ENCODE data around the gene YTHDC2.
A peak's percentile ranks its signal among the peaks of the same experiment; 100 is the strongest.

Gene YTHDC2

GRCh38 chr5:113513384-113514288 is at the start of gene YTHDC2:
Gene YTHDC2, plus strand, starts transcription at chr5:113513694. Its CDS starts 202 bp downstream, at chr5:113513896.
- TF ChIP-seq, protein P1, sequence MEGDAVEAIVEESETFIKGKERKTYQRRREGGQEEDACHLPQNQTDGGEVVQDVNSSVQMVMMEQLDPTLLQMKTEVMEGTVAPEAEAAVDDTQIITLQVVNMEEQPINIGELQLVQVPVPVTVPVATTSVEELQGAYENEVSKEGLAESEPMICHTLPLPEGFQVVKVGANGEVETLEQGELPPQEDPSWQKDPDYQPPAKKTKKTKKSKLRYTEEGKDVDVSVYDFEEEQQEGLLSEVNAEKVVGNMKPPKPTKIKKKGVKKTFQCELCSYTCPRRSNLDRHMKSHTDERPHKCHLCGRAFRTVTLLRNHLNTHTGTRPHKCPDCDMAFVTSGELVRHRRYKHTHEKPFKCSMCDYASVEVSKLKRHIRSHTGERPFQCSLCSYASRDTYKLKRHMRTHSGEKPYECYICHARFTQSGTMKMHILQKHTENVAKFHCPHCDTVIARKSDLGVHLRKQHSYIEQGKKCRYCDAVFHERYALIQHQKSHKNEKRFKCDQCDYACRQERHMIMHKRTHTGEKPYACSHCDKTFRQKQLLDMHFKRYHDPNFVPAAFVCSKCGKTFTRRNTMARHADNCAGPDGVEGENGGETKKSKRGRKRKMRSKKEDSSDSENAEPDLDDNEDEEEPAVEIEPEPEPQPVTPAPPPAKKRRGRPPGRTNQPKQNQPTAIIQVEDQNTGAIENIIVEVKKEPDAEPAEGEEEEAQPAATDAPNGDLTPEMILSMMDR (IDR thresholded peaks at IDR 0.05) = peak; percentile 67

- TF ChIP-seq, protein P1 (IDR thresholded peaks at IDR 0.05) = no peak
Observed at GRCh38 chr5:113474100-113474728, 39.3 kb upstream of the YTHDC2 start.

- TF ChIP-seq, protein P1 (IDR thresholded peaks at IDR 0.05) = no peak
Observed at GRCh38 chr5:113478691-113479090, 34.8 kb upstream of the YTHDC2 start.

- TF ChIP-seq, protein P1 (IDR thresholded peaks at IDR 0.05) = no peak
Observed at GRCh38 chr5:113480243-113480642, 33.3 kb upstream of the YTHDC2 start.

- TF ChIP-seq, protein P1 (IDR thresholded peaks at IDR 0.05) = no peak
Observed at GRCh38 chr5:113487416-113487780, 26.1 kb upstream of the YTHDC2 start.

DNA sequence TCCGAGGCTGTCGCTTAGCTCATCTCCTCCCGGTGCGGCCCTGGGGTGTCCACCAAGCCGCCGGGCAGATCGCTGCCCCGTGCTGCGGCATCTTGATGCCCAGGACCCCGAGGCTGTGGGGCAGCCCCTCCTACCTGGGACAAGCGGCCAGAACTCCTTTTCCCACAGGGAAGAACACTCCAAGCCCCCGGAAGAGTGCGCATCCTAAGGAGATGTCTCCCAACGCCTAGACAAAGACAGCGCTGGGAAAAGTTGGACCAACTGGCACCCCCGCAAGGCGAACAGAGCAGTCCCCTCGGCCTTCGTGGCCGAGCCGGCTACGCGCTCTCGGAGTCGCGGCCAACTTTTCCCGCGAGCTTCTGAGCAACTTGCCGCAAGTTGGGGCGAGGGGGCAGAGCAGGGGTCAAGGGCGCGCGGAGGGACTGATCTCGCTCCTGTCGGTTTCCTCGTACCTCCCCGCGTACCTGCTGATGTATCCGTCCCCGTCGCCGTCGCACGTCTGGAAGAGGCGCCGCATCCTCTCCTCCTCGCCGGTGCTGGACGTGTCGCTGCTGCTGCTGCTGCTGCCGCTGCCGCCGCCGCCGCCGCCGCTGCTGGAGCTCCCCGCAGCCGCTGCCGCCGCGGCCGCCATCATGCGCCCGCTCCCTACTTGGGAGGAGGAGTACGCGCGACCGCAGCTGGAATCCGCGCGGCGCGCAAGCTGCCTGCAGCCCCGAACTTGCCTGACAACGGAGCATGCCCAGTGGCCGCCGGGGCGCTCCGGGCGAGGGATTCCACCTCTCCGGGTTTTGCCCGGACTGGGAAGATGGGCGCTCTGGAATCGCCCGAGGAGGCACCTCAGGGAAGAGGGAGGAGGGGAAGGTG is 25.5 kb upstream of the YTHDC2 start, which contains the start of gene MCC:
Gene MCC, minus strand, starts transcription at position 673 of the 864 bp plus-strand sequence.
- TF ChIP-seq, protein P1 (IDR thresholded peaks at IDR 0.05) = no peak

- TF ChIP-seq, protein P1 (IDR thresholded peaks at IDR 0.05) = no peak
Observed at GRCh38 chr5:113488645-113489184, 24.8 kb upstream of the YTHDC2 start.

Data from LNCAP (cell line).